LoVo (cell line): ENCODE results near the gene ZDHHC14.

Source experiments
- DNase-seq: peaks from one replicate; pipeline ENCODE4 v3.0.0-alpha.2; 2016; ENCODE audit warnings: low spot score

ZDHHC14 gene

DNA sequence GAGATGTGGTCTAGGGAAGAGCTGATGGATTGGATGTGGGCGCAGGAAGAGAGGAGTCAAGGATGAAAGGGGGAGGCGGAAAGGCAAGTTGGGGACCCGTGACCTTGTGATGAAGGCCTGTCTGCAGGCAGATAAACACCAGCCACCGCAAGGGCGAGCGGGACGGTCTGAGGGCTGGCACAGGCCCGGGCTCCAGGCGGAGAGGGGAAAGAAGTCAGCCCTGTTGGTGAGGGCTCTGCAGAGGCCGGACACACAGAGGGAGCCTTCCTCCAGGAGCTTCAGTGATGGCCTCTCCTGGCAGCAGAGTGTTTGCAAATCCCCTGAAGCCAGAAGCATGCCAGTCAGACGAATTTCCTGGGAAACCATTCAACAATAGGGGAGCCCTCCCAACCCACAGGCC is 112.2 kb downstream of the ZDHHC14 start:
- DNase-seq, result no peak

GRCh38 chr6:157493576-157493975 is 112.6 kb downstream of the ZDHHC14 start:
- DNase-seq, result no peak

- no peak for DNase-seq
Observed at GRCh38 chr6:157494132-157494710, 113.2 kb downstream of the ZDHHC14 start.

GRCh38 chr6:157496534-157497095 is 115.6 kb downstream of the ZDHHC14 start:
- DNase-seq, result no peak

GRCh38 chr6:157497579-157497978 is 116.6 kb downstream of the ZDHHC14 start:
- no peak for DNase-seq

DNA sequence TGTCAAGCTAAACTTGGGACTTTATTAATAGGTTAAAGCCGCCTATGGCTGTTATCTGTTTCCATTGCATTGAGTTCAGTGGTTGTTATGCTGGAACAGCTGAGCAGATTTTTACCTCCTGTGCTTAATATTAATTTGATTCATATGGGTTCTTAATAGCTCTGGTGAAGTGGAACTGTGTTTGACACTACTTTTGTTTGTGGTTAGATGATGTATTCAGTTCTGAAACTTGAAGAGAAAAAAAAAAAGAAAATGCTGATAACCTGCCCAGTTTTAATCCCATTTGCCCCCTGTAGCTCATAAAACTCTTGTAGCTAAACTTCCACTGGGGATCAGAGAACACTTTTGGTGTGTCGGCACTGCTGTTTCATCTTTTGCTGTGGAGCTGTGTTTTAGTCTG is 117.8 kb downstream of the ZDHHC14 start:
- no peak for DNase-seq

DNA sequence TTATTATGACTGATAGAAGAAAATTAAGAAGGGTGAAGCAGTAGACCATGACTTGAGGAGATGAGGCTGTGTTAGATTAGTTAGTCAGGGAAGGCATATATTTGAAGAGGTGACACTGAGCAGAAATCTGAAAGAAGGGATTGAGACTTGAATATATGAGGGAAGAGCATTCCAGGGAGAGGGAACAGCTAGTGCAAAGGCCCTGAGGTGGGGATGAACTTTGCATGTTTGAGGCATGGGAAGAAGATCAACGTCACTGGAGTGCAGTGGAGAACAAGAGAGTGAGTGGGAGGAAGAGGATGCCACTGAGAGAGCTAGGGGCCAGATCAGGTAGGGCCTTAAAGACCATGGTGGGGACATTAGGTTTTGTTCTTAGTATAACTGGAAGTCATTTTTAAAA is 119.0 kb downstream of the ZDHHC14 start:
- no peak for DNase-seq

DNA sequence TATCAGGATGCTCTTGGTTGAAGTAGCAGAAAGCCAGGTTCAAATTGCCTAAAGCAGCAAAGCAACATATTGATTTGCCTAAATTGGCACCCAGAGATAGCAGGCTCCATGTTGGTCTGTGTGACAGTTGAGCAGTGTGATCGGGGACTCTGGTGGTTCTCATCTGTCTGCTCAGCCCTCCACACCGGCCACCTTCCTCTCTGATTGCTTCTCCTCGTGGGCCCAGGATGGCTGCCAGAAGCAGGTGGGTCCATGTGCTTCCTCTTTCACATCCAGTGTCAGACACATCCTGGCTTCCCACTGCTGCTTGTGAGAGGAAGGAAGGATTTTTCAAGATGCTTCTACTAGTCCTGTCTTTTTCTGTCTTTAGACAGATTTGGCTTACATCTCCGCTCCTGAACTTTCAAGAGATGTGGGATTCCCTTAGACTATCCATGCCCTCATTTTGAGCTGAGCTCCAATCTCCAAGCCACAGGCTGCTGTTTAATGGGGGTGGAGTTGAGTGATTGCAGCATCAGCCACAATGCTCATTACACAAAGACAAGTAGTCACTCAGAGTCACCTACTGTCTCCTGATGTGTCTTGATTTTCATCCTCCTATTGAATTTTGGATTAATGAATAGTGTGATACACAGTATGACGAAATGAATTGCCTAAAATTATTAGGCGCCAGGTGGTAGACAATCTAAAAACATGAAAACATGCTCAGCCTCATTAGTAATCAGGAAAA is 122.2 kb downstream of the ZDHHC14 start:
- no peak for DNase-seq

GRCh38 chr6:157505912-157506491 is 125.0 kb downstream of the ZDHHC14 start:
- no peak for DNase-seq

DNA sequence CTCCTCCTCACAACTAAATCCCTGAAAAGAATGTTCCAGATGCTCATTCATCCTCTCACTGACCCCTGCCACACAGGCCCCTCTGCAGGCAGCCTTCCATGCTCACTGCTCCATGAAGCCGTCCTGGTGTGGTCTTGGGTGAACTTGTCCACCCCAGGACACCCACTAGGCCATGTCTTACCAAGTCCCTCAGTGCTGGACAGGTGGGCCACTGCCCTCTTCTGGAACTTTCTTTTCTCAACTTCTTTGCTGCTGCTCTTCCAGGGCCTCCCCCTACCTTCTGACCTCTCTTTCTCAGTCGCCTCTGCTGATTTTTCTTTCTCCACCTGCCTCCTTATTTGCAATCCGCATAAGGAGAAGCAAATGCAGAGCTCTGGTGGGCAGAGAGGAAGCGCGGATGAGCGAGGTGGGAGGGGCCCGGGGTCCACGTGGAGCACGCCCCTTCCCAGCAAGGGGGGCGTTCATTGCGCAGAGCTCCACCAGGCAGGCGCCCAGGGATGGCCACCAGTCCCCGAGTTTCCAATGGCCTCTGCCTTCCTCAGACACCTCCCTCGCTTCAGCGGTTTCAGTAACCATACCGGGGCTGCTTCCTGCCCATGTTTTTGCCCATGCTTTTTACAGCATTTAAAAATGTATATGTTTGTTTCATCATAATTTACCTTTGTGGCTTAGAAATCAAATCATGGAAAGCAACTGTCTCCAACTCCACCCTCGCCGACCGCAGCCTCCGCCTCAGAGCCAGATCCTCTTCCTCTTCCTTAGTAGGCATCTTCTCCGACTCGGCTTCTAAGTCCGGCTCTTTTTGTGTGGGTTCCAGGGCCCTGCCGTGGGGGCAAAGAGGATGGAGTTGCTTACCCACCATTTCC is 129.6 kb downstream of the ZDHHC14 start:
- DNase-seq, result no peak

- no peak for DNase-seq
Observed at GRCh38 chr6:157511682-157512381, 130.8 kb downstream of the ZDHHC14 start.

DNA sequence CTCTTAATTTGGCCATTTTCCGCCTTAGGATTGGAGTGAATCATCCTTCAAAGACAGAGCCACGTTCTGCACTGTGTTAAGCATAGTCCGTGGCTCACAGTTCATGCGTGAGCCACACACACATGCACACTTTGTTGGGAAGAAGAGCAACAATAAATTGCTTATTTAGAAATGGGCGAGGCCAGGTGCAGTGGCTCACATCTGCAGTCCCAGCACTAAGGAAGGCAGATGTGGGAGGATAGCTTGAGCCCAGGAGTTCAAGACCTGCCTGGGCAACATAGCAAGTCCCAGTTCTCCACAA is 131.3 kb downstream of the ZDHHC14 start:
- no peak for DNase-seq

GRCh38 chr6:157513004-157513603 is 132.1 kb downstream of the ZDHHC14 start:
- DNase-seq, result no peak

DNA sequence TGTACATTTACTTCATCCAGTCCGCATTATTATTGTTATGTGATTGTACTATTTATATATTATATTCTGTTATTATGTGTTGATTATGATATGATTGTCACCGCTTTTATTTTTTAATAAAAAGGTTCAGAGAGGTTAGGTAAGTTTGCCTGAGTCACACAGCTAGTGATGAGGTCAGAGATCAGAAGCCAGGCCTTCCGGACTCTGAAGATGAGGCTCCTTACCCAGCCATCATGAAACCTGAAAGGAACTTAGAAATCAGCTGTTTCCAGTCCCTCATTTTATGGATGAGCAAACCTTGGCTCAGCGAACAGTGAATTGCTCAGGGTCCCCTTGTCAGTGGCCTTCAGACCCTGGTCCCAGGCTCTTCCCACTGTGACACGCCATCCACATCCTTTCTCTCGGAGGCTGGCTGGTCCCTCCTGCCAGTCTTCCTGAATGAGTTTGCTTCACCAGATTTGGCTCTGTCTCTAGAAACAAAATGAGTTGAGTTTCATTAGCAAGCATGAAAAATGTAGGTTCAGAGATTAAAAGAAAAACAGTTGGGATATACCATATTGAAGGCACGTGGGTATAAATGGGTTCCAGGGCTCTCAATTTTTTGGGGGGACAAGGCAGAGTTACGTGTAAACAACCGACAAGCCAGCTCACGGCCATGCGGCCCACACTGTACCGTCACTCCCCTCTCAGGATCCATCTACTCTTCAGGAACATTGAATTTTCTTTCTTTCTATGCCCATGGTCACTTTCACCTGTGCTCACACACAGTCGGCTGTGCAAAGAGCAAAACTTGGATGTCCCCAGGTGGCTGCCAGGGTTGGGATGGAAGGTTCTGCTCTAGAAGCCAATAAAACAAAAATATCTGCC is 132.9 kb downstream of the ZDHHC14 start:
- DNase-seq, result no peak

- DNase-seq, result no peak
Observed at GRCh38 chr6:157514659-157515496, 133.9 kb downstream of the ZDHHC14 start.

GRCh38 chr6:157516319-157517026 is 135.5 kb downstream of the ZDHHC14 start:
- no peak for DNase-seq

DNA sequence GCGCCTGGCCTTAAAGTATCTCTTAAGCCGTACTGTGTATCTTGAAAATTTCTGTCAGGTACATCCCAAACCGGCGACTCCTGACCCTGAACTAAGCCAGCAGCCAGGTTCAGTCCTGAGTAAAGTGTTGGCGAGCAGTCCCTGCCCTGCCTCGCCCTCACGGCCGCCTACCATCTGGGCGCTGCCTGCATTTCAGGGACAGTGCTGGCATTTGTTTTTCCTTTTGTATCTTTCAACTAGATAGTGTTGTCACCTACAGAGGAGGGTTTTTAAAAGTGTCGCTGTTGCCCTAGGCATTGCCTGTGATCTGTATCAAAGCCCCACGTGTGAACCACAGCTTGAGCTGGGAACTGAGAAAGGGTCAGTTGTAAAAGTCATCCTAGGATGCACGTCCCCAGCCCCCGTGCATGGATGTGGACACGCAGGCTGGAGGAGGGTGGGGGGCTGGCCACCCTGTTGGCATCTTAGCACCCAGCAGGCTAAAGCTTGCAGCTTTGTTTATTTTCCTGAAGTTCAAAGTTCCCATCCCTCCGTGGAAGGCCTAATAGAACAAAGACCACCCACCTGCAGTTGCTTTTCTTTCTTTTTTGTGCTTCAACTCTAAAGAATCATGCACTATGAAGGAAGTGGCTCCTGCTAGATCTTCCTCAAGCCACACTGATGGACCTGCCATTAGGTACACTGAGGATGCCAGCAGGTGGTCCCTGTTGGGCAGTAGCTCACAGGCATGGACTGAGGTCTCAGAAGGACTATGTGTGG is 136.8 kb downstream of the ZDHHC14 start:
- DNase-seq, result no peak
